Smooth muscle cell of trachea (primary cell): ENCODE data around the gene FHL1. TPM values are rescaled to one million over a fixed set of nuclear protein-coding genes. Genes with fewer than 3 reads are reported as not detected.

Experiments used
- total RNA-seq: library from RNA; depleted of rRNA; stranded (reverse); fragments of >200 nt; gene quantifications from 2 replicates; pipeline ENCODE4 v1.2.1, GENCODE V29; 2014

The FHL1 gene
- total RNA-seq: 82.8 and 121 TPM in 2 replicates

GRCh38 chrX:136147315-136147901 lies at the start of gene FHL1:
TSS of gene FHL1 (plus strand) at chrX:136147533.

GRCh38 chrX:136251041-136251991 lies 104.0 kb downstream of the FHL1 start, which contains the start of gene MAP7D3:
TSS of gene MAP7D3 (minus strand) at chrX:136251400. CDS start at chrX:136251358, 42 bp downstream.

Other genes starting within 250 kb of the FHL1 start
- gene MMGT1, start 173.5 kb upstream of the FHL1 start, total RNA-seq: 11.4 and 12.9 TPM in 2 replicates
- gene SLC9A6, start 162.1 kb upstream of the FHL1 start, total RNA-seq: 21.7 and 32.6 TPM in 2 replicates
- 13.9 and 19.6 TPM in 2 replicates for gene MAP7D3, start 103.9 kb downstream of the FHL1 start, total RNA-seq
- gene ADGRG4, start 153.4 kb downstream of the FHL1 start, total RNA-seq: under 0.01 TPM in 1 of 2 replicates, not detected in the other